GM21619 (cell line): ENCODE measurements around the gene MRPL28.
"Not testable (repeated sequence)": the region's sequence is repeated elsewhere in the genome, so short reads cannot be mapped to it uniquely, and the experiment has no call there.

ENCODE experiments used
- ATAC-seq: cut with Tn5 transposase; IDR thresholded peaks from one replicate; pipeline ENCODE4 v1.9.1; 2021; ENCODE audit not compliant: unreplicated experiment

The MRPL28 gene

DNA sequence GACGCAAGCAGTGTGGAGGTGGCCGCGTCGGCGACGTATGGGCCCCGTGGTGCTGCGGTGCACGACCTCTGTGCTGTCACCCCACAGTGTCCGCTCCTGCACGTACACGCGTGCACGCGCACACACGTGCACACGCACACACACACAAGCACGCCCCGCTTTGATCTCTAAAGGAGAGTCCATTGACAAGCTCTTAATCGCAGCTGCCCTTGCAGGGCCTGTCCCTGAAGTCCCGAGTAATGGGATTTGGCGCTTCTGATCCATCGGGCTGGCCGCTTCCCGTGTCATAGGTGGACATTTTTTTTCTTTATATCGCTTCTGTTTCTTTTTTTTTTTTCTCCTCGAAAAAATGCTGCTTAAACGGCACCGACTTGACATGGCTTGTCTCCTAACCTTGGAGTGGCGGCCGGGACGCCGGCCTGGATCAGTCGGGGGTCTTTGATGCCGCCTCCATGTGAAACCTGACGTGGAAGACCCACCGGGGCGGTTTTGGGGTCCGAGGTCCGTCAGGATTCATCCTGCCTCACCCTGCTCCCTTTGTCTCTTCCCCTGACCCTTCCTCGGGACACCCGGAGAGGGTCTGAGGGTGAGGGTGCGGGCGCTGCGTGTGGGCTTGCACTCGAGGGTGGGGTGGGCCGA lies 9.5 kb downstream of the MRPL28 start:
- ATAC-seq, result no peak

- ATAC-seq, result no peak
These were observed 10.3 kb downstream of the MRPL28 start for GRCh38 chr16:359871-360697.

DNA sequence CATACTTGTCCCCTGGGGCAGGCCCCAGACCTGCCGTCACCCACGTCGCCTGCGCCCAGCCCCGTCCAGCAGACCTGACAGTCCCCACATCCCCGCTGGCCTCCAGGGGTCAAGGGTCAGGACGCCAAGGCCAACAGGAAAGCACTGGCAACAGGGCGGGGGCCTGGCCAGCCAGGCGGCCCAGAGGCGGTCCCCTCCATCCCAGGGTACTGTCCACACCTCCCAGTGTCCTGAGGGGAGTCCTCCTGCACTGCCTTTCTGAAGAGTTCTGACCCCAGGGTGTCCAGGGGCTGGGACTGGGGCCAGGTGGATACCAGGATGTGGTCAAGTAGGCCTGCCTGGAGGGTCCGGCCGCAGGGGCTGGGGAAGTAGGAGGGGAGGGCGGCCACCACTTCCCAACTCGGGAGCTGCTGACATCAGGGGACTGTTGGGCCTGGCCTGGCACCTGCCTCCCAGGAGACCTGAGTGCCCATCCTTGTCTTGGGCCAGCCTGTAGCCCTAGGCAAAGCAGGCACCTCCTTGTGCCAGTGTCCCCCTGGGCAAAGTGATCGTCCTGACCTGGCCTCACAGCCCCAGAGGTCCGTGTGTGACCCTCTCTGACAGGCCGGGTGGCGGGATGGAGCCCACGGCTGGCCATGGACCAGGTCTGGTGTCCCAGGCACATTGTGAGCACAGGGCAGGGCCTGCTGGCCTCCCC lies 11.1 kb downstream of the MRPL28 start:
- no peak for ATAC-seq

GRCh38 chr16:356741-357140 lies 13.6 kb downstream of the MRPL28 start:
- no peak for ATAC-seq

GRCh38 chr16:354971-355461 lies 15.3 kb downstream of the MRPL28 start:
- ATAC-seq, result no peak

GRCh38 chr16:354291-354881 lies 16.0 kb downstream of the MRPL28 start:
- no peak for ATAC-seq

DNA sequence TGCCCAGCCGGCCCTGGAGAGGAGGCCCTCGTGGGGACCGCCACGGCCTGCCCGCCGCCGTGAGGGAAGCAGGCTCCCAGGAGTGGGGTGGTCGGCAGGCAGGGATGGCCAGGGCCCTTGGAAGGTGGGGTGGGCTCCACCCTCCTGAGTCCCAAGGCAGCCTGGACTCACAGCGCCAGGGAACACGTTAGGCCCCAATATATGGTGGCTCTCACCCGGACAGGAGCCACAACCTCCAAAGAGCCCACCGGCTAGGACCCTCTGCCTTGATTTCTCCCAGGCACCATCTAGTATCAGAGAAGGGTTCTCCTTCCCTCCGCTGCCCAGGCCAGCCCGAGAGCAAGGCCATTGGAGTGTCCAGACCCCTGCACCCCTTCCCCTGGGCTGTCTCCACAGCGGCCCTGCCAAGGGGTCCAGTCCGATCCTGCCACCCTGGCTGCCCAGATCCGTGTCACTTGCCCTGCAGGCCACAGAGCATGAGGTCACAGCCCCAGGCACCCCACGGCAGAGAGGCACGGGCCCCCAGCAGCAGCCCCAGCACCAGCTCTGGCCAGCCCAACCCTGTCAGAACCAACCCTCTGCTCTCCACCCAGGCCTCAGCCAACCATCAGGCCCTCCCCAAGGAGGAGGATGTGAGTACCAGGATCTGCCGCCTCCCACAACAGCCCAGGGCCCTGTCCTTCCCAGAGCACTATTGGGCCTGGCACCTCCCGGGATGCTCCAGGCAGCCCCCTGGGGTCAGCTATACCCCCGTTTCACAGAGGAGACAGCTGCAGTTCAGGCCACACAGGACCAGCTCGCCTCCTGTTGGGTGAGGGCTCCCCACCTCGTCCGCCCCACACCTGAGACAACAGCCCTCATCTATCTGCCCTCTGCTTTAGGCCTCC lies 16.7 kb downstream of the MRPL28 start:
- ATAC-seq, result no peak

GRCh38 chr16:352547-353403 lies 17.6 kb downstream of the MRPL28 start, which contains the start of gene AXIN1:
Gene AXIN1, minus strand, starts transcription at chr16:352723. Its CDS starts 5,698 bp downstream, at chr16:347025.
- peak; percentile 44 for ATAC-seq

GRCh38 chr16:351804-352520 lies 18.4 kb downstream of the MRPL28 start:
- ATAC-seq, result peak; percentile 12

GRCh38 chr16:350203-350602 lies 20.1 kb downstream of the MRPL28 start:
- ATAC-seq, result no peak

DNA sequence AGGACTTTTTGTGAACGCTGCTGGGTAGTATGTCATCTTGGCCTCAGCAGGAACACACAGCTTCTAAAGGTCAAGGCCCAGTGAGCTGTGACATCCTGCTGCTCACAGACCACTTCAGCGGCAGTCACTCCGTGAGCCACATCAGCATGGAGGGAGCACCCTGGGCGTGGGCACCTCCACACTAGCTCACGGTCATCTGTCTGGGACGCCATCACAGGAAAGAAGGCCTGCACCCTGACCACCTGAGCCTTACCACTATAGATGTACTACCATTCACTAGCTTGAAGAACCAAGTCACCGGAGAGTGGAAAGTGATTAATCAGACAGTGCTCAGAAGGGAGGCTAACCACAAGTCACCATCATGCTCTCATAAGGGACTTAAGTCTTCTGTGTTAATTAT lies 21.1 kb downstream of the MRPL28 start:
- no peak for ATAC-seq

GRCh38 chr16:348495-348894 lies 21.8 kb downstream of the MRPL28 start:
- ATAC-seq, result not testable (repeated sequence)

DNA sequence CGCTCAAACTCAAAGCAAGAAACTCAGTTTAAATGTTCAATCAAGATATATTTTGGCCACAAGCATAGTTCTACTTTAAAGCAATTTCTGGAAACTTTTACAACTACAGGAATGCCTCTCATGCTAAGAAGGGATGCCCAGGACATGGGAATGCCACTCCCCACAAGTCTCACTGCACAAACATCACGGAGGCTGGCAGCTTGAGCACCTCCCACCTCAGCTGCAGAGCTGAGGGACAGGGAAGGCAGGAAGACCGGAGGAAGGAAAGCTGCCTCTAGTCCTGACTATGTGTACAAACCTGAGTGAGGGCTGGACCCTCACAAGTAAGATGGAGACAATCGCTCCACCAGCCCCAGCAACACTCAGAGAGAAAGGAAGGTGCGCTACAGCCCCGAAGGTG lies 23.1 kb downstream of the MRPL28 start:
- no peak for ATAC-seq

DNA sequence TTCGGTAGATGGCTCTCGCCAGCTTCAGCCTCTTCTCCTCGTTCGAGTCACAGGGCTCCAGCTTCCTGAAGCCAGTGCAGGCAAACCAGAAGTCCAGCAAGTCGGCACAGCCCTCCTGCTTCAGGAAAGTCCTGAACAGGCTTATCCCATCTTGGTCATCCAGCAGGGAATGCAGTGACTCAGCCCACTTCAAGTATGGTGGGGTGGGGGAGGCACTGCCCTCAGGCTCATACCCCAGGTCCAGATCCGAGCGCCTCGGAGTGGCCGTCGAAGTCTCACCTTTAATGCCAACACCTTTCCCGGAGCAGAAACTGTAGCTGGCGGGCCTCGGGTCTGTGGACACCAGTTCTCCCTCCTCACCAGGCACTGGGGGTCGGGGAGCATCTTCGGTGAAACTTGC lies 23.8 kb downstream of the MRPL28 start:
- no peak for ATAC-seq

DNA sequence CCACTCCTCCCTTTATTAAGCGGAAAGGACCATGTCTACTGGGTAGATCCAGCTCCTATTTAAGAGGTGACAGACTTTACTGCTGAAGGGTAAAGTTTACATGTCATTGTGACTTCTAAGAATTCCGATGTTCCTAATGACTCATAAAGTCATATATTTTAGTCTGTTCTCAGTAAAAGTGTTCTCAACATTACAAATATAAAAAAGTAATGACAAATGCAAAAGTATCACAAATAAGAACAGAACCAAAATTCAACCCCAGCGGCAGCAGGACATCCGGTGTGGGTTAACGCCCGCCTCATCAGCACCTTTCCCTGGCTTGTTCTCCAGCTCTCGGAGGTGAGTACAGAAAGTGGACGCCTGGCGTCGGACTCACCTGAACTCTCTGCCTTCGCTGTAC lies 24.6 kb downstream of the MRPL28 start:
- ATAC-seq, result no peak

DNA sequence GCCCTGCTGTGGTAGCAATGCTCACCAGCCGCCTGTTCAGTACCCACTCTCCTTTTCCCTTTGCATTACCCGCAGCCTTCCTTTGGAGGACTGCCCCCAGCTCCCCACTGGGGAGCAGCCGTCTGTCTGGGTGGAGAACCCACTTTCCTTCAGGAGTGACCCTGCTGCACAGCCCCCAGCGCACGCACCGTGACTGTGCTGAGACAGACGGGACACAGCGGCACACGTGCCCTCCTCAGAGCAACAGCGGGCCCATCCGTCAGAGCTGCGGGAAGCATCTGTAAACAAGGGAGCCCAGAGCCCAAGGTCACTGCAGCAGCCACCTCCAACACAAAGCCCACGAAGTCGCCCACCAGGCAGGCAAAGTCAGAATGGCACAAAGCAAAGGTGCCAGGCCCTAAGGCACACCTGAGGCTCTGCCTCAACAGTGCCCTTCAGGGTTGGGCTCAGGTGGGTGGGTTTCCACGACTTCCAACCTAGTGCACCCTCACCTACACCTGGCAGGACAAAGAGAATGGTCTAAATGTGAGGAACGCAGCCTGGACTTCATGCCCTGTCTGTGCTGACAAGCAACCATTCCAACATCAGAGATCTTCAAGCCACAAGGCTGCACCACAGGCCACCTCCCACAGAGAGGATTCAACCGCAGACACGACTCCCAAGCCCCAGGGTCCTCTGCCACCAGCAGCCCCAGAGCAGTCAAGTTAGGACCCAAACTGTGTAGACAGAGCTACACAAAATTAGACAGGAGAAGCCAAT lies 27.7 kb downstream of the MRPL28 start:
- no peak for ATAC-seq

DNA sequence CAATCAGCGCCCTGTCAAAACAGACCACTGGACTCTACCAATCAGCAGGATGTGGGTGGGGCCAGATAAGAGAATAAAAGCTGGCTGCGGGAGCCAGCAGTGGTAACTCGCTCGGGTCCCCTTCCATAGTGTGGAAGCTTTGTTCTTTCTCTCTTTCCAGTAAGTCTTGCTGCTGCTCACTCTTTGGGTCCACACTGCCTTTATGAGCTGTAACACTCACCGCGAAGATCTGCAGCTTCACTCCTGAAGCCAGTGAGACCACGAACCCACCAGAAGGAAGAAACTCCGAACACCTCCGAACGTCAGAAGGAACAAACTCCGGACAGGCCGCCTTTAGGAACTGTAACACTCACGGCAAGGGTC lies 28.4 kb downstream of the MRPL28 start:
- not testable (repeated sequence) for ATAC-seq
